Mesodermal cell (in vitro differentiated cells): ENCODE measurements around the gene SSC4D.
A peak's percentile ranks its signal among the peaks of the same experiment; 100 is the strongest.

Experiments used
- H3K27ac ChIP-seq: 2 replicates; pipeline ENCODE4 v1.7.0; 2013; ENCODE audit warnings: mild to moderate bottlenecking, low read depth, low read length, moderate library complexity; ENCODE audit not compliant: severe bottlenecking
- H3K36me3 ChIP-seq: 2 replicates; pipeline ENCODE4 v1.7.1; 2013; ENCODE audit warnings: mild to moderate bottlenecking, low read length, moderate library complexity; ENCODE audit not compliant: control insufficient read depth, insufficient read depth
- H3K4me1 ChIP-seq: one replicate; pipeline ENCODE4 v1.7.1; 2013; ENCODE audit warnings: mild to moderate bottlenecking, low read length; ENCODE audit not compliant: insufficient read depth, control insufficient read depth, poor library complexity, severe bottlenecking
- H3K4me3 ChIP-seq: 2 replicates; pipeline ENCODE4 v1.7.0; 2013; ENCODE audit warnings: low read length, control low read depth, mild to moderate bottlenecking; ENCODE audit not compliant: insufficient read depth, poor library complexity, severe bottlenecking; ENCODE audit errors: extremely low read depth
- H3K9me3 ChIP-seq: 2 replicates; pipeline ENCODE4 v1.7.1; 2013; ENCODE audit warnings: mild to moderate bottlenecking, low read length, moderate library complexity; ENCODE audit not compliant: control insufficient read depth
- WGBS, 2 experiments: methylation state at CpG; one replicate each; pipeline ENCODE4 v1.1.5; 2013; ENCODE audit warnings: missing lambda C conversion rate in 2 of 2; ENCODE audit not compliant: insufficient coverage in 2 of 2; 5-methylcytosine and 5-hydroxymethylcytosine counted together

Gene SSC4D

DNA sequence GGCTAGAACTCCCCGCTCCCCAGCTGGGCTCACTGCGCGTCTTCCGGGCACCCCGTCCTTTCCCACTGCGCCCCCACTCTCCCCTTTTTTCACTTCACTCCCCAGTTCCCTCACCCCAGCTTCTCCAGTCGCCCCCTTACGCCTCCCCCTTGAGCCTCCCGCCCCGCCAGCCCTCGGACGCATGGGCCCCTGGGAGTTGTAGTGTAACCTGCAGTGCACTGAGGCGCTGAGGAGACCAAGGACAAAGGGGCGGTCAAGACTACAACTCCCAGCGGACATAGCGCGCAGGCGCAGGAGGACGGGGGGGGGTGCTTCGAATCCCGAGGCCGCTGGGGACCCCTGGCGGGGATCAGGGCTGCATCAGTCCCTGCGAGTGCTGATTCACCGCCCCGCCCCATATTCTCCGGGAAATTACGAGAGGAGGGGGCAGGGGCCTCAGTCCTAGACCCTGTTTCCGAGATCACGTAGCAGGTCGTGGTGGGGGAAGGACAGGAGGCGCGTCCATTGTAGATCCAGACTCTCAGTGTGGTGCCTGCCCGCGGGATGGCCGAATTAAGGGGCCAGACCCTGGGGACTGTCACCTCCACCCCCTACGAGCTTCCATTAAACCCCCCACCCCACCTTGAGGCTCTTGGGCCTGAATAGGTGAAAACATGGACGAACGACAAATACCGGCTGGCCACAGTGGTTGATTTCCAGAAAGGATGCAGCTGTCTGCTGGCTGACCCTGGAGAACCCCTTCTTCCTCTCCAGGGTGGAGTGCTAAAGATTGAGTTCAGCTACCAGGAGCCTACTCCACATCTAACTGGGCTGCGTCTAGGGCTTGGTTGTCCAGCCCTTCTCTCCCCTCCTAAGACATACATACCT lies 50.2 kb downstream of the SSC4D start:
- Histone ChIP-seq H3K36me3 (peaks cover 31% of the 10 kb centered on the region), H3K27ac (peak overlapping the region; percentile 98), H3K4me1 (peaks cover 6% of the 10 kb centered on the region), H3K4me3 (peak overlapping the region; percentile 98), H3K9me3 (peaks cover 10% of the 10 kb centered on the region)
- 2 to 4% methylated on average over 24 to 27 of the region's 41 CpGs for WGBS, 2 experiments

- peak within 1 kb of the TSS; percentile 98 for H3K4me3 ChIP-seq
- H3K9me3 ChIP-seq: peaks cover 15% of the 10 kb centered on the region
- peaks cover 2% of the 10 kb centered on the region for H3K4me1 ChIP-seq
- peak within 1 kb of the TSS; percentile 98 for H3K27ac ChIP-seq
- 0 to 1% methylated on average over 42 to 54 of the region's 80 CpGs for WGBS, 2 experiments
- H3K36me3 ChIP-seq: peaks cover 38% of the 10 kb centered on the region
Measured at GRCh38 chr7:76358481-76359110, 50.9 kb downstream of the SSC4D start, which contains the start of gene YWHAG. Gene YWHAG (minus strand): TSS chr7:76358991. CDS start chr7:76358808, 183 bp downstream.

DNA sequence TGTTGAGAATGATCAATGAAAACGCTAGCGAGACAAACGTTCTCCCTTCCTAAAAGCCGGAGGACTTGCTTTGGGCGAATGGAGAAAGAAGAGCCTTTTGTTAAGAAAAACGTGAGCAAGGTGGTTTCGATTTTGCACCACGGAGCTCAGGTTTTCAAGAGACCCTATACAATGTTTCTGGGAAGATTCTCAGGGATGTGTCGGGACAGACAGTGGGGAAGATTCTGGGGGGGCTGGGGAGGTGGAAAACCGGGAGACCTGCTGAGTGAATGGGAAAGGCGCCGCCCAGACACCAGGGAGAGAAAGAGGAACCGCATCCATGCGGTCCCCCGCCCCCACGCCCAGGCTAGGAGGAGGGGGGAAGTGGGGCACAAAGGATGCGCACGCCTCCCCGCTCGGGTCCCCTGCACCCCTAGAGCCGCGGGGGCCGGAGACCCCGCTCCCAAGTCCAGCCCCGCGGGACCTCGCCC lies 51.5 kb downstream of the SSC4D start:
- H3K4me1 ChIP-seq: peaks cover 2% of the 10 kb centered on the region
- H3K9me3 ChIP-seq: peaks cover 15% of the 10 kb centered on the region
- WGBS, 2 experiments: 0% methylated on average over 20 to 21 of the region's 27 CpGs
- peak overlapping the region; percentile 98 for H3K4me3 ChIP-seq
- H3K27ac ChIP-seq: peak overlapping the region; percentile 98
- H3K36me3 ChIP-seq: peaks cover 44% of the 10 kb centered on the region

GRCh38 chr7:76357475-76358010 lies 52.0 kb downstream of the SSC4D start:
- Histone ChIP-seq H3K36me3 (peaks cover 49% of the 10 kb centered on the region), H3K27ac (peak overlapping the region; percentile 98), H3K4me3 (peak overlapping the region; percentile 98), H3K4me1 (peaks cover 2% of the 10 kb centered on the region), H3K9me3 (peaks cover 15% of the 10 kb centered on the region)
- WGBS, 2 experiments: 3 to 5% methylated on average over 7 to 8 of the region's 10 CpGs

DNA sequence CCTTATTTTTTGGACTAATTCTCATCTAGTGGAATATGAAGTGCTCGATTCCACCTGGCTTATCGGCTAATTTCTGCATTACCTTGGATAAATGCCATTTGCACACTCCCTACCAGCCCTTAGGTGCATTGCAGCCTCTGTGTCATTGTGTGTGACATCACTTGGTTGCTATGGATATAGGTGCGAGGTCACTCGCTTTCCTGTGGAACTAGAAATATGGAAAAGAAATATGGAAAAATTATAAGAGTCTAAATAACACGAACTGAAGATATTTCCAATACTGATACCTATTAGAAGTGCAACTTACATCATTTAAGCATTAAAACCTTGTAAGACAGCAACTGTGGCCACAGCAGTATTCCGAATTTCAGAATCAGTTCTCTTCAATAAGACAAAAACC lies 52.7 kb downstream of the SSC4D start:
- Histone ChIP-seq H3K4me1 (peaks cover 2% of the 10 kb centered on the region), H3K9me3 (peaks cover 15% of the 10 kb centered on the region), H3K27ac (no peak overlapping the region), H3K36me3 (peaks cover 56% of the 10 kb centered on the region), H3K4me3 (peak overlapping the region; percentile 98)
- 83% methylated on average over 2 of the region's 6 CpGs; no CpG with 5 or more reads in 1 of the 2 experiments for WGBS, 2 experiments

DNA sequence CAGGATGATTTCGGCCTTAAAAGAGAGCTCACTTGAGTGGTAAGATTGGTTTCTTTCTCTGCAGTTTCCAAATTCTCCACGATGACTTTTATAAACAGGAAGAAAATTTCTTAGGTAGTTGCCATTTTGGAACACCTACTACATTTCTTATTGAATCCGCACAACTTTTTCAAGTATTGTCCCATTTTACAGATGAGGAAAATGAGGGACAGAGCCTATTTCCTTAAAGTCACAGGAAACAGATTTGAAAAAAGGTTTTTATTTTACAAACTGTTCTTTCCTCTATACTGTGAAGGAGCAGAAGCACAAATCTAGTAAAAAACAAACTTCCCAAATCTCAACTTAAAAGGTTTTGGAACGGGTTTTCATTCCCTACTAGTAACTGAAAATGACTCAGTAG lies 53.4 kb downstream of the SSC4D start:
- Histone ChIP-seq H3K4me1 (peaks cover 2% of the 10 kb centered on the region), H3K4me3 (no peak overlapping the region), H3K27ac (no peak overlapping the region), H3K9me3 (peaks cover 15% of the 10 kb centered on the region), H3K36me3 (peaks cover 63% of the 10 kb centered on the region)
- WGBS, 2 experiments: 85% methylated on average over 2 of the region's 4 CpGs; no CpG with 5 or more reads in 1 of the 2 experiments

GRCh38 chr7:76354981-76355730 lies 54.3 kb downstream of the SSC4D start:
- Histone ChIP-seq H3K9me3 (peaks cover 15% of the 10 kb centered on the region), H3K4me1 (peaks cover 2% of the 10 kb centered on the region), H3K36me3 (peaks cover 72% of the 10 kb centered on the region), H3K27ac (no peak overlapping the region), H3K4me3 (no peak overlapping the region)
- 90 to 92% methylated on average over 3 to 4 of the region's 9 CpGs for WGBS, 2 experiments

GRCh38 chr7:76354516-76354915 lies 55.0 kb downstream of the SSC4D start:
- Histone ChIP-seq H3K27ac (no peak overlapping the region), H3K36me3 (peaks cover 78% of the 10 kb centered on the region), H3K4me3 (no peak overlapping the region), H3K9me3 (peaks cover 15% of the 10 kb centered on the region), H3K4me1 (no peaks in the 10 kb centered on the region)
- WGBS, 2 experiments: 93% methylated on average over 3 of the region's 4 CpGs; no CpG with 5 or more reads in 1 of the 2 experiments

- Histone ChIP-seq H3K9me3 (peaks cover 15% of the 10 kb centered on the region), H3K36me3 (peaks cover 86% of the 10 kb centered on the region), H3K4me1 (no peaks in the 10 kb centered on the region), H3K27ac (no peak overlapping the region), H3K4me3 (no peak overlapping the region)
- 90 to 97% methylated on average over 3 to 4 of the region's 5 CpGs for WGBS, 2 experiments
Measured at GRCh38 chr7:76353744-76354143, 55.8 kb downstream of the SSC4D start.

DNA sequence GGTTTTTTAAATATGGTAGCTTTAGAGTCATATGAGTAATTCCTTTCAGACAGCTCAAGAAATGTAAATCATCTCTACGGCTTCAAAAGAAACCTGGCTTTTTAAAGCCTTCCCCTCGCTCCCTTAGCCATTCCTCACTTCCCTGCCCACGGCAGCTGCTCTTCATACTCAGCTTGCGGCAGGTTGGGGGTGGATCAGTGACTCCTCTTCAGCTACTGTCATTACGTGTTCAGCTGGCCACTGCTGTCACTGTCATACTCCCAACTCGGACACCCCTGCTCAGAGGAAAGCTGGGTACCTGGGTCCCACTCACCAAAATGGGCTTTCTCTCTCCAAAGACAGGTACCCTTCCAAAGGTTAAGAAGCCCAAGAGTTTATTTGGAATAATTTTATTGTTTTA lies 57.3 kb downstream of the SSC4D start:
- WGBS, 2 experiments: 97 to 100% methylated on average over 5 of the region's 6 CpGs
- Histone ChIP-seq H3K36me3 (peaks cover 99% of the 10 kb centered on the region), H3K4me3 (no peak overlapping the region), H3K27ac (no peak overlapping the region), H3K4me1 (peaks cover 9% of the 10 kb centered on the region), H3K9me3 (peaks cover 15% of the 10 kb centered on the region)
